AG04449 (cell line): Measurements from ENCODE around the gene USB1.

Experiments used
- CTCF ChIA-PET: fragments of 350-600 bp; formaldehyde crosslinking; extraction: SDS; loops from one replicate; lab custom pipeline; 2021; ENCODE audit warnings: antibody characterized with exemption; lab: Yijun Ruan, JAX
- POLR2A ChIA-PET: fragments of 400-600, 350-600 bp; formaldehyde crosslinking; extraction: SDS; loops from one replicate; lab custom pipeline; 2020; ENCODE audit warnings: antibody characterized with exemption, inconsistent platforms; lab: Yijun Ruan, JAX
- DNase-seq: peaks from one replicate; pipeline ENCODE4 v3.0.0-alpha.2; 2010; ENCODE audit warnings: low read depth, low spot score
- H3K4me3 ChIP-seq: 2 replicates; pipeline ENCODE4 v1.5.1; 2011; ENCODE audit warnings: low read depth, mild to moderate bottlenecking, control low read depth, low read length
- CTCF ChIP-seq: IDR thresholded peaks from one replicate; pipeline ENCODE4 v1.5.1; 2011; ENCODE audit warnings: mild to moderate bottlenecking, moderate library complexity, low read length, control low read depth, inconsistent platforms; ENCODE audit not compliant: insufficient read depth; ENCODE audit errors: missing control alignments

USB1 gene

GRCh38 chr16:57956924-57957672 lies 44.1 kb upstream of the USB1 start:
- no peak for TF ChIP-seq CTCF
- CTCF ChIA-PET = interaction anchor here (1.1 kb wide), 1 partner anchor 35 kb away, joined by 3 read pairs; no protein-coding TSS in a partner anchor
- DNase-seq = no peak
- no peak overlapping the region for H3K4me3 ChIP-seq
- POLR2A ChIA-PET = no interaction called here

- ChIA-PET POLR2A (no interaction called here), CTCF (no interaction called here)
- H3K4me3 ChIP-seq = no peak overlapping the region
- DNase-seq = no peak
- TF ChIP-seq CTCF = no peak
Observed at GRCh38 chr16:57957673-57958392, 43.4 kb upstream of the USB1 start.

GRCh38 chr16:57958544-57958943 lies 42.7 kb upstream of the USB1 start:
- TF ChIP-seq CTCF = no peak
- no peak for DNase-seq
- H3K4me3 ChIP-seq = no peak overlapping the region
- ChIA-PET POLR2A (no interaction called here), CTCF (no interaction called here)

GRCh38 chr16:57959121-57959520 lies 42.1 kb upstream of the USB1 start:
- CTCF ChIA-PET = no interaction called here
- no peak for TF ChIP-seq CTCF
- H3K4me3 ChIP-seq = no peak overlapping the region
- POLR2A ChIA-PET = no interaction called here
- DNase-seq = no peak

GRCh38 chr16:57959804-57960203 lies 41.4 kb upstream of the USB1 start:
- H3K4me3 ChIP-seq = no peak overlapping the region
- DNase-seq = no peak
- TF ChIP-seq CTCF = no peak
- POLR2A ChIA-PET = no interaction called here
- CTCF ChIA-PET = no interaction called here

- ChIA-PET POLR2A (no interaction called here), CTCF (interaction anchor here (0.6 kb wide), 1 partner anchor 1333 kb away, joined by 3 read pairs; no protein-coding TSS in a partner anchor)
- no peak for DNase-seq
- no peak for TF ChIP-seq CTCF
- no peak overlapping the region for H3K4me3 ChIP-seq
Observed at GRCh38 chr16:57960310-57960709, 40.9 kb upstream of the USB1 start.
